ENCODE measurements around the gene SPA17. TPM values are rescaled to one million over a fixed set of nuclear protein-coding genes. Genes with fewer than 3 reads are reported as not detected.

Gene SPA17
- total RNA-seq, 1 donor from 2014 or later = 28.1 TPM

DNA sequence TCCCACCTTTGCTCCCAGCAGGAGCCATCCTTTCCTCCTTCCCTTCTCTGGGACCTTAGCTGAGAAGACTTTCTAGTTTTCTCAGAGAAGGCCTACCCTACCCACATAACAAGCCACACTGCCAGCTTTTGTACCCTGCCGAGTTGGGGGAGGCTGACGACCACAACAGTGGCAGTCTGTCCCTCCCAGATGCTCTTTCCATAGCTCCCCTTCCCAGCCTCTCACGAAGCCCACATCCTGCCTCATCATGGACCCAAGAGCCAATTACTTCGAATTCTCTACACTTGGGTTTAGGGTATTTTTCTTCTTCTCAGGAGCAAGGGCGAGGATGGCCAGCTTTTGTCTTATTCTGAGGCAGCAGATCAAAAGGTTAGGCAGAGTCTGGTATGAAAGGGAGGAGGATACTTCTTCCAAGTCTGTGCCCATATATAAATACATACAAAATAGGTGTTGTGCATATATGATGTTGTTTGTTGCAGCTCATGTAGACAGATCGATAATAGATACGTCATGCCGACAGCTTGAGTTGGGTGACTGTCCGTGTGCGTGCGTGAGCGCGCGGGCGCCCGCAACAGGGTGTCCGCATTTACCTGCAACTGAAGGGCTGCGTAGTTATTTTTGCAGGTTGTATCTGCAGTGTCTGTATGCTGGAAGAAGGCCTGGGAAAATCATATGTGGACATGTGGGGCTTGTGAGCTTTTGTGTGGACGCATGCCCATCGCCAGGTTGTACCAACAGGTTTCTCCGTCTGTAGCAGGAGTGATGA lies 65.2 kb downstream of the SPA17 start:
- TF ChIP-seq, protein P1, sequence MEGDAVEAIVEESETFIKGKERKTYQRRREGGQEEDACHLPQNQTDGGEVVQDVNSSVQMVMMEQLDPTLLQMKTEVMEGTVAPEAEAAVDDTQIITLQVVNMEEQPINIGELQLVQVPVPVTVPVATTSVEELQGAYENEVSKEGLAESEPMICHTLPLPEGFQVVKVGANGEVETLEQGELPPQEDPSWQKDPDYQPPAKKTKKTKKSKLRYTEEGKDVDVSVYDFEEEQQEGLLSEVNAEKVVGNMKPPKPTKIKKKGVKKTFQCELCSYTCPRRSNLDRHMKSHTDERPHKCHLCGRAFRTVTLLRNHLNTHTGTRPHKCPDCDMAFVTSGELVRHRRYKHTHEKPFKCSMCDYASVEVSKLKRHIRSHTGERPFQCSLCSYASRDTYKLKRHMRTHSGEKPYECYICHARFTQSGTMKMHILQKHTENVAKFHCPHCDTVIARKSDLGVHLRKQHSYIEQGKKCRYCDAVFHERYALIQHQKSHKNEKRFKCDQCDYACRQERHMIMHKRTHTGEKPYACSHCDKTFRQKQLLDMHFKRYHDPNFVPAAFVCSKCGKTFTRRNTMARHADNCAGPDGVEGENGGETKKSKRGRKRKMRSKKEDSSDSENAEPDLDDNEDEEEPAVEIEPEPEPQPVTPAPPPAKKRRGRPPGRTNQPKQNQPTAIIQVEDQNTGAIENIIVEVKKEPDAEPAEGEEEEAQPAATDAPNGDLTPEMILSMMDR (conservative IDR thresholded peaks at IDR 0.05; ENCODE audit: low read depth, low read length) = no peak
- peak overlapping the region; percentile 57 for H3K4me3 ChIP-seq (ENCODE audit: low read depth, low read length)

DNA sequence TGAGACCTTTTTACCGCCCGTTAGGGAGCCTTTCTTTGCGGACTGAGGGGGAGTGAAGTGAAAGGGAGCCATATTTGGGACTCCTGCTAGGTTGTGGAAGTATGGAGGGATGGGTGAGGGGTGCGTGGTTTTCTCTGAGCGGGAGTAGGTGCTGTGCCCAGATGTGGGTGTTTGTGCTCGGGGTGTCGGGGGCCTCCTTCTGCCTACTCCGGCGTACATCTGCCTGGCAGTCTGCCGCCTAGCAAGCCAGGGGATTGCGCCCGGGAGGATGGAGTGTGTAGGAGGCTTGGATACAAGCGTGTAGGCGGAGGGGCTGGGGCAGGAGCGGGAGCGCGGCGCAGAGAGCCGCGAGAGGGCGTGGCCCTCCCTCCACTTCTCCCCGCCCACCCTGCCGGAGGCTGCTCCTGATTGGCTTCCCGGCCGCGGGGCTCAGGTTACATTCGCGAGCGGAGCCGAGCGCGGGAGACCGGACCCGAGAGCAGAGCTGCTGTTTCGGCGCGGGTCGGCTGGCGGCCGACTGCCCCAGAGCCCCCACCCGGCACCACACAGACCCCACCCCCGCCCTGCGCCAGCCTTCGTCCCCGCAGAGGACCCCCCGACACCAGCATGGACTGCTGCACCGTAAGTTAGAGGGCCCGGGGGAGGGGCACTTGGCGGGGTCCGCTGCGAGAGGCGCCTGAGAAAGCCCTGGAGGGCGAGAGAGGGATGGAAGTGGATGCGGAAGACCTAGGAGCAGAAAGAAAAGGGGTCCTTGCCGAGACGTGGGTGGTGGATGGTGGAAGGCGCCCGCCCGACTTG lies 66.0 kb downstream of the SPA17 start, which contains the start of gene NRGN:
Gene NRGN (plus strand): TSS at position 464 of the 798 bp plus-strand sequence. CDS start 143 bp downstream, at position 607.
- TF ChIP-seq, protein P1 (conservative IDR thresholded peaks at IDR 0.05; ENCODE audit: low read depth, low read length) = no peak
- no peak for DNase-seq (ENCODE audit: low read depth)

More for the DNA sequence above, 65.2 kb downstream of the SPA17 start:
- no peak for DNase-seq (ENCODE audit: low read depth)

DNA sequence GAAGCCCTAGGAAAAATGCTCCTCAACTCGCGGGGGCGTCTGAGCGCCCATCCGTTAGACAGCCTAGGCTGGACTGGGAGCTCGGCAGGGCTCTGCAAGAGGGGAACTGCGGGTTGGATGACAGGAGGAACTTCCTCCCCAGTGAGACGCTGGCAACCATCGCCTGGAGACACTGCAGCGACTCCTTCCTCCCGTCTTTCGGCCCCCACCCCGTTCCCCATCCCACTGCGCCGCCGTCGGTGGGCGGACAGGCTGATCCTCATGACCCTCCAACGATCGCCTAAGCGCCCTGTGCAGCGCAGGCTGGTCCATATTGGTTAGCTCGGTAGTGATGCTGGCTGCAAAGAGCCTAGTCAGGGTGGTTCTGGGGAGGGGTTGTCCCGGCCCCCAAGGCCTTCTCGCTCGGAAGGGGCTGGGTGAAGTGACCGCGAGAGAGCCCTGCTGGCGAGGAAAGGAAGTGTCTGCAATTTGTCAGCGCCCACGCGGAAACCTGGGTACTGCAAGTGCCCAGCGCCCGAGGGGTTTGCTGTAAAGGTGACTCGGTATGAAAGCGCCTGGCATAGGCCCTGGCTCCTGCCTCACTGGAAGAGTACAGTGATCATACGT lies 66.7 kb downstream of the SPA17 start:
- H3K4me3 ChIP-seq (ENCODE audit: low read depth, low read length) = peak overlapping the region; percentile 57
- TF ChIP-seq, protein P1 (conservative IDR thresholded peaks at IDR 0.05; ENCODE audit: low read depth, low read length) = peak; percentile 44
- DNase-seq (ENCODE audit: low read depth) = no peak

More for the DNA sequence above, 66.0 kb downstream of the SPA17 start, which contains the start of gene NRGN:
- peak within 1 kb of the TSS; percentile 57 for H3K4me3 ChIP-seq (ENCODE audit: low read depth, low read length)

DNA sequence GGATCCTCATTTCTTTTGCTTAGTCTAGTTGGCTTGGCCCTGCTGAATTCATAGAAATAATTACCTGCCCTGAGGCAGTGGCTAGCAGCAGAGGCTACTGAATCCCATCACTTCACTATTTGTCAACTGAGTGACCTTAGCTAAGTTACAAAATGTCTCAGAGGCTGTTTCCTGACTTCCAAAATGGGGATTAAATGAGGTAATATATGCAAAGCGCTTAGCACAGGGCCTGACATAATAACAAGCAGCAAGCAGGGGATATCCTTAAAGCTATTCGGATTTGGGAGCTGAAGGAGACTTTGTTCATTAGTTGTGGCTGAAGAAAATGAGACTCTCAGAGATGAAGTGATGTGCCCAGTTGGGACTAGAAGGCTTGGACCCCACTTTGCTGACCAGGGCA lies 68.9 kb downstream of the SPA17 start:
- no peak overlapping the region for H3K4me3 ChIP-seq (ENCODE audit: low read depth, low read length)
- TF ChIP-seq, protein P1 (conservative IDR thresholded peaks at IDR 0.05; ENCODE audit: low read depth, low read length) = no peak
- no peak for DNase-seq (ENCODE audit: low read depth)

DNA sequence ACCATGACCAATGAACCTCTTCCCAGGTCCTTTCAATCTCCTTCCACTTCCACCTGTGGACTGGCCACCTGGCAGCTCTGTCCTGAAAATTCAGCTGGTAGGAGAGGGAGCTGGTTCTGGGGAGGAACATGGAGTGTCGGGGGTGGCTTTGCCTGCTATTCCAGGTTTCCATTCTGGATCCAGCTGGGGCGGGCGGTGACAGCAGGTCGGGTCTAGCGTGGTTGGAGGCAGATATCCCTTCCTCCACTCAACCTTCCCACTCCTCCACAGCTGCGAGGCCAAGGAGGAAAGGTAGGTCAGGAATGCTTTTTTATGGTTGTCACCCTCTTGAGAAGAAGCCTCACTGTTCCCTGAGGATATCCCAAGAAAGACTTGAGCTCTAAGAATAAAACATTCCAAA lies 69.3 kb downstream of the SPA17 start:
- no peak overlapping the region for H3K4me3 ChIP-seq (ENCODE audit: low read depth, low read length)
- no peak for DNase-seq (ENCODE audit: low read depth)
- TF ChIP-seq, protein P1 (conservative IDR thresholded peaks at IDR 0.05; ENCODE audit: low read depth, low read length) = no peak

DNA sequence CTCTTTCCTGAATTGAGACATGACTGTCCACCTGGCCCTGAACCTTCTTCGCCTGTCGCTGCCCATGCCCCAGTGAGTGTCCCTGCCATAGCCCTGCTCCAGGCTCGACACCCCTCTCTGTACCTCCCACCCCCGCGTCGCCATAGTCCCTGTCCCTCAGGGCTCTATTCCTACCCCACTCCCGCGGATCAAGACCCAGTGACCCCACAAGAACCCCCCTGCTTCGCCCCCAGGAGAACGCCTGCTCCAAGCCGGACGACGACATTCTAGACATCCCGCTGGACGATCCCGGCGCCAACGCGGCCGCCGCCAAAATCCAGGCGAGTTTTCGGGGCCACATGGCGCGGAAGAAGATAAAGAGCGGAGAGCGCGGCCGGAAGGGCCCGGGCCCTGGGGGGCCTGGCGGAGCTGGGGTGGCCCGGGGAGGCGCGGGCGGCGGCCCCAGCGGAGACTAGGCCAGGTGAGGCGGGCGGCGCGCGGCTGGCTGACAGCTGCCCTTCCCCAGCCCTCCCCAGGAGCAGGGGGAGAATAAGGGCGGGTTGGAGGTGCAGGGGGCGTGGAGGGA lies 71.6 kb downstream of the SPA17 start:
- TF ChIP-seq, protein P1 (conservative IDR thresholded peaks at IDR 0.05; ENCODE audit: low read depth, low read length) = no peak
- DNase-seq (ENCODE audit: low read depth) = no peak
- H3K4me3 ChIP-seq (ENCODE audit: low read depth, low read length) = peak overlapping the region; percentile 93

Measured in epithelial cell of proximal tubule (primary cell).